HepG2 (cell line): ENCODE results near the gene ABHD12. TPM values are rescaled to one million over a fixed set of nuclear protein-coding genes. Genes with fewer than 3 reads are reported as not detected.

ENCODE experiments used
- ATAC-seq: fragments of 200-7000 bp; cut with Tn5 transposase; 3 replicates; pipeline ENCODE4 v1.9.1; 2020; ENCODE audit warnings: mild to moderate bottlenecking, moderate library complexity
- BruUV-seq: library from RNA; stranded (reverse); fragments of 400-500 nt; replicated peaks from 2 replicates; lab custom pipeline; 2021; lab: Mats Ljungman, UMichigan
- CTCF ChIA-PET: fragments of 300-600 bp; formaldehyde crosslinking; extraction: SDS; loops from one replicate; lab custom pipeline; 2021; ENCODE audit warnings: low total read pairs, inconsistent platforms, low intra/inter-chr PET ratio; lab: Yijun Ruan, JAX
- POLR2A ChIA-PET: fragments of 350-600 bp; sonication (Branson Sonifier 250); formaldehyde crosslinking; loops from one replicate; lab custom pipeline; 2020; ENCODE audit warnings: antibody characterized with exemption, inconsistent platforms; lab: Yijun Ruan, JAX
- DNase-seq: peaks from one replicate; pipeline ENCODE4 v3.0.0-alpha.2; 2015; ENCODE audit warnings: low spot score
- FAIRE-seq: peaks from 3 replicates; lab custom pipeline; 2011; peaks lifted over from hg19 to GRCh38; lab: Jason Lieb, UNC
- H2AFZ ChIP-seq: one replicate; pipeline ENCODE4 v1.6.1; 2011; ENCODE audit warnings: low read length, inconsistent platforms
- H3K27ac ChIP-seq: fragments of 300-600 bp; 3 replicates; pipeline ENCODE4 v1.8.0; 2011; ENCODE audit warnings: mixed run types, mild to moderate bottlenecking, mixed read lengths, low read length, inconsistent platforms; ENCODE audit not compliant: insufficient read depth; ENCODE audit errors: extremely low read length
- H3K27me3 ChIP-seq, 2 experiments: fragments of 200-600 bp in 1 of 2; 2 replicates in 1 of 2; 3 replicates in 1 of 2; pipeline versions ENCODE4 v1.6.0 to v1.8.0; 2011; ENCODE audit warnings: low read length in 2 of 2, mild to moderate bottlenecking in 2 of 2, moderate library complexity in 2 of 2, inconsistent platforms in 1 of 2; ENCODE audit not compliant: insufficient read depth in 2 of 2, control insufficient read depth in 1 of 2
- H3K36me3 ChIP-seq, 2 experiments: fragments of 200-600 bp in 1 of 2; replicated peaks in 1 of 2; 2 replicates in 1 of 2; 3 replicates in 1 of 2; pipeline versions ENCODE4 v1.5.1 to v1.8.0; 2011; ENCODE audit warnings: low read length in 2 of 2, inconsistent platforms in 1 of 2; ENCODE audit not compliant: insufficient read depth in 2 of 2, control insufficient read depth in 1 of 2
- H3K4me1 ChIP-seq: 2 replicates; pipeline ENCODE4 v1.5.1; 2012; ENCODE audit warnings: low read length, inconsistent platforms; ENCODE audit not compliant: insufficient read depth
- H3K4me2 ChIP-seq: 2 replicates; pipeline ENCODE4 v1.6.0; 2011; ENCODE audit warnings: low read depth, low read length, inconsistent platforms
- H3K4me3 ChIP-seq, 3 experiments: fragments of 200-600 bp in 1 of 3; sonication (generic), shearing (Covaris generic) in 1 of 3; replicated peaks in 1 of 3; 2 replicates each; pipeline ENCODE4 v1.5.1; 2011 to 2016; ENCODE audit warnings: low read length in 3 of 3, inconsistent platforms in 2 of 3, low read depth in 2 of 3, mild to moderate bottlenecking in 2 of 3, control low read depth in 1 of 3, mixed read lengths in 1 of 3; ENCODE audit not compliant: insufficient read depth in 1 of 3
- H3K79me2 ChIP-seq: one replicate; pipeline ENCODE4 v1.6.1; 2011; ENCODE audit warnings: low read length, inconsistent platforms; ENCODE audit not compliant: insufficient read depth
- H3K9ac ChIP-seq: 2 replicates; pipeline ENCODE4 v1.6.0; 2011; ENCODE audit warnings: mild to moderate bottlenecking, low read depth, low read length, inconsistent platforms; ENCODE audit not compliant: insufficient read depth
- H3K9me3 ChIP-seq: 2 replicates; pipeline ENCODE4 v1.5.1; 2012; ENCODE audit warnings: mild to moderate bottlenecking, low read length
- H4K20me1 ChIP-seq: 2 replicates; pipeline ENCODE4 v1.6.0; 2011; ENCODE audit warnings: inconsistent platforms, mild to moderate bottlenecking, low read length, moderate library complexity; ENCODE audit not compliant: insufficient read depth
- ATF3 ChIP-seq: sonication (generic); formaldehyde crosslinking; IDR thresholded peaks from 2 replicates; pipeline ENCODE4 v1.4.0; 2020; ENCODE audit warnings: missing genetic modification reagents
- FOSL1 ChIP-seq: sonication (generic); formaldehyde crosslinking; IDR thresholded peaks from 2 replicates; pipeline ENCODE4 v1.9.0; 2021; ENCODE audit warnings: missing genetic modification reagents, borderline replicate concordance
- HNRNPK ChIP-seq: fragments of 200-400 bp; formaldehyde crosslinking; IDR thresholded peaks from 2 replicates; pipeline ENCODE4 v1.6.1; 2018; ENCODE audit warnings: low read length, low read depth, moderate library complexity, mild to moderate bottlenecking; ENCODE audit not compliant: poor library complexity, severe bottlenecking
- HOXA5 ChIP-seq: sonication (generic); formaldehyde crosslinking; IDR thresholded peaks from 2 replicates; pipeline ENCODE4 v1.4.0; 2020; ENCODE audit warnings: missing genetic modification reagents
- POGZ ChIP-seq: sonication (generic); formaldehyde crosslinking; IDR thresholded peaks from 2 replicates; pipeline ENCODE4 v1.4.0; 2020; ENCODE audit warnings: mild to moderate bottlenecking, missing genetic modification reagents
- PRPF4 ChIP-seq: fragments of 200-400 bp; formaldehyde crosslinking; IDR thresholded peaks from 2 replicates; pipeline ENCODE4 v1.6.1; 2016; ENCODE audit warnings: low read length, low read depth; ENCODE audit not compliant: poor library complexity, severe bottlenecking
- RFXAP ChIP-seq: sonication (generic); formaldehyde crosslinking; IDR thresholded peaks from 2 replicates; pipeline ENCODE4 v1.4.0; 2020; ENCODE audit warnings: missing genetic modification reagents, borderline replicate concordance
- SMARCE1 ChIP-seq: fragments of 450-650 bp; IDR thresholded peaks from 2 replicates; pipeline ENCODE4 v1.6.1; 2017; ENCODE audit warnings: borderline replicate concordance
- SNAPC5 ChIP-seq: sonication (generic); formaldehyde crosslinking; IDR thresholded peaks from 2 replicates; pipeline ENCODE4 v1.8.1; 2023; ENCODE audit warnings: mild to moderate bottlenecking, missing genetic modification reagents, borderline replicate concordance
- SRSF4 ChIP-seq: fragments of 200-400 bp; formaldehyde crosslinking; IDR thresholded peaks from one replicate; pipeline ENCODE4 v1.6.1; 2018; ENCODE audit warnings: mild to moderate bottlenecking, low read depth, low read length, moderate library complexity; ENCODE audit not compliant: poor library complexity, severe bottlenecking
- TEAD2 ChIP-seq: sonication (generic); formaldehyde crosslinking; IDR thresholded peaks from 2 replicates; pipeline ENCODE4 v1.9.0; 2021; ENCODE audit warnings: missing genetic modification reagents
- ZBTB39 ChIP-seq: sonication (generic); formaldehyde crosslinking; IDR thresholded peaks from 2 replicates; pipeline ENCODE4 v1.5.0; 2020; ENCODE audit warnings: missing genetic modification reagents
- ZMYM2 ChIP-seq: sonication (generic); formaldehyde crosslinking; IDR thresholded peaks from 2 replicates; pipeline ENCODE4 v1.8.0; 2022; ENCODE audit warnings: mild to moderate bottlenecking, missing genetic modification reagents
- ZNF207 ChIP-seq: fragments of 450-650 bp; IDR thresholded peaks from 2 replicates; pipeline ENCODE4 v1.6.1; 2016; ENCODE audit warnings: antibody characterized with exemption, borderline replicate concordance
- ZNF510 ChIP-seq: sonication (generic); formaldehyde crosslinking; IDR thresholded peaks from 2 replicates; pipeline ENCODE4 v1.4.0; 2020; ENCODE audit warnings: low read depth, mild to moderate bottlenecking, missing genetic modification reagents
- ZNF543 ChIP-seq: sonication (generic); formaldehyde crosslinking; IDR thresholded peaks from 2 replicates; pipeline ENCODE4 v1.4.0; 2020; ENCODE audit warnings: mild to moderate bottlenecking, missing genetic modification reagents
- ZNF572 ChIP-seq: sonication (generic); formaldehyde crosslinking; IDR thresholded peaks from 2 replicates; pipeline ENCODE4 v1.5.1; 2020; ENCODE audit warnings: mild to moderate bottlenecking, missing genetic modification reagents
- WGBS: methylation state at CpG from one replicate; pipeline ENCODE4 v1.1.6; 2017; ENCODE audit warnings: low lambda C conversion rate; 5-methylcytosine and 5-hydroxymethylcytosine counted together
- in situ Hi-C: cut with HindIII; loops from 2 replicates; pipeline ENCODE4 v1.10.0; 2017; ENCODE audit warnings: low pct_unique_long_range_greater_than_20kb; ENCODE audit not compliant: extremely low pct_ligation_motif_present
- intact Hi-C: fragments of 100-400 bp; cut with micrococcal nuclease; formaldehyde crosslinking; loops from one replicate; pipeline ENCODE4 v1.10.0; 2022; ENCODE audit not compliant: unreplicated experiment
- polyA plus RNA-seq, 8 experiments: library from polyadenylated mRNA; depleted of rRNA in 3 of 8; stranded (reverse) in 7 of 8; unstranded in 1 of 8; fragments of >200 nt; fragmentation: Illumina TruSeq in 4 of 8; extraction: Trizol in 4 of 8; gene quantifications; 2 replicates each; pipeline versions ENCODE4 v1.2.1 to v1.2.3, GENCODE V29; 2011 to 2016; ENCODE audit warnings: low read depth in 4 of 8, missing spikeins in 1 of 8, mixed read lengths in 1 of 8; ENCODE audit not compliant: insufficient read depth in 1 of 8
- total RNA-seq, 5 experiments: library from RNA; depleted of rRNA; stranded (reverse); fragments of >200 nt; fragmentation: Illumina TruSeq; extraction: Trizol; gene quantifications; 2 replicates each; pipeline ENCODE4 v1.2.3, GENCODE V29; 2016; ENCODE audit warnings: low read depth in 1 of 5

Gene ABHD12
- total and polyA plus RNA-seq, 2 of the 13 experiments (the other 11 are each of a cell fraction or from before 2014, with no cell fraction given), result 23.5 to 72.1 TPM

- FAIRE-seq (no peak), DNase-seq (no peak), ATAC-seq (no peak)
- Histone ChIP-seq H3K27me3 (no peaks in the 10 kb centered on the region), H3K9ac (no peak overlapping the region), H3K4me1 (peaks cover 45% of the 10 kb centered on the region), H3K36me3 (no peaks in the 10 kb centered on the region), H3K4me3 (no peak overlapping the region), H4K20me1 (peaks cover 4% of the 10 kb centered on the region), H2AFZ (no peak overlapping the region), H3K4me2 (no peak overlapping the region), H3K9me3 (no peaks in the 10 kb centered on the region), H3K79me2 (peaks cover 43% of the 10 kb centered on the region), H3K27ac (no peak overlapping the region)
- 84% methylated on average over 1 of the region's 1 CpG for whole genome bisulfite sequencing
- no peak for TF ChIP-seq ZNF207
- TF ChIP-seq ZNF572 (CRISPR knock-in tag), result no peak
- TF ChIP-seq ZNF510 (CRISPR knock-in tag), result no peak
- no peak for TF ChIP-seq FOSL1 (CRISPR knock-in tag)
- no peak for TF ChIP-seq PRPF4
- no peak for TF ChIP-seq HOXA5 (CRISPR knock-in tag)
- TF ChIP-seq ZBTB39 (CRISPR knock-in tag), result no peak
- TF ChIP-seq SNAPC5, result no peak
- TF ChIP-seq ZMYM2 (CRISPR knock-in tag), result no peak
- TF ChIP-seq HNRNPK, result no peak
- TF ChIP-seq TEAD2 (CRISPR knock-in tag), result no peak
- TF ChIP-seq SRSF4, result no peak
- no peak for TF ChIP-seq SMARCE1
- TF ChIP-seq ZNF543 (CRISPR knock-in tag), result no peak
- TF ChIP-seq ATF3 (CRISPR knock-in tag), result no peak
- no peak for TF ChIP-seq RFXAP
- no peak for TF ChIP-seq POGZ (CRISPR knock-in tag)
- POLR2A ChIA-PET, result interaction anchor here (4.8 kb wide), 1 partner anchor 58 kb away, joined by 38 read pairs; no protein-coding TSS in a partner anchor
- no TSS peak for BruUV-seq
- intact Hi-C loops (no loop called here), in situ Hi-C loops (no loop called here)
- CTCF ChIA-PET, result interaction anchor here (5.6 kb wide), 1 partner anchor 59 kb away, joined by 45 read pairs; no protein-coding TSS in a partner anchor
Measured at GRCh38 chr20:25340380-25340779, 50.3 kb downstream of the ABHD12 start.
